GM10266 (cell line): Measurements from ENCODE around the gene SLCO3A1.

Experiments used
- DNase-seq: peaks from one replicate; pipeline ENCODE4 v3.0.0; 2012; ENCODE audit errors: extremely low spot score
- CTCF ChIP-seq: IDR thresholded peaks from 2 replicates; pipeline ENCODE4 v1.5.1; 2012; ENCODE audit warnings: mild to moderate bottlenecking, low read depth; ENCODE audit not compliant: control insufficient read depth, insufficient read depth; ENCODE audit errors: missing control alignments

SLCO3A1 gene

GRCh38 chr15:92025706-92026270 lies 172.3 kb downstream of the SLCO3A1 start:
- DNase-seq, result no peak
- TF ChIP-seq CTCF, result no peak

GRCh38 chr15:92028389-92028724 lies 174.8 kb downstream of the SLCO3A1 start:
- TF ChIP-seq CTCF, result no peak
- no peak for DNase-seq

GRCh38 chr15:92029767-92030166 lies 176.3 kb downstream of the SLCO3A1 start:
- DNase-seq, result no peak
- no peak for TF ChIP-seq CTCF

- TF ChIP-seq CTCF, result no peak
- no peak for DNase-seq
These were observed 179.8 kb downstream of the SLCO3A1 start for GRCh38 chr15:92033314-92033713.

- DNase-seq, result no peak
- no peak for TF ChIP-seq CTCF
These were observed 180.2 kb downstream of the SLCO3A1 start for GRCh38 chr15:92033723-92034122.

GRCh38 chr15:92034227-92034626 lies 180.7 kb downstream of the SLCO3A1 start:
- no peak for TF ChIP-seq CTCF
- no peak for DNase-seq

GRCh38 chr15:92035551-92035950 lies 182.0 kb downstream of the SLCO3A1 start:
- TF ChIP-seq CTCF, result no peak
- no peak for DNase-seq

GRCh38 chr15:92035961-92036360 lies 182.5 kb downstream of the SLCO3A1 start:
- DNase-seq, result no peak
- TF ChIP-seq CTCF, result no peak
